H1 (cell line): ENCODE data around the gene KIF3B.

Experiments
- EP300 ChIP-seq, 2 experiments: IDR thresholded peaks; 1 replicate in 1 of 2; 2 replicates in 1 of 2; pipeline ENCODE4 v1.6.1; 2011 to 2012; ENCODE audit warnings: low read depth in 2 of 2, low read length in 2 of 2, mild to moderate bottlenecking in 2 of 2, borderline replicate concordance in 1 of 2, inconsistent platforms in 1 of 2, moderate library complexity in 1 of 2
- POLR2AphosphoS5 ChIP-seq: IDR thresholded peaks from 2 replicates; pipeline ENCODE4 v1.6.1; 2011; ENCODE audit warnings: low read depth, low read length

- no peak for TF ChIP-seq EP300 (IDR thresholded peaks at IDR 0.05; ENCODE audit: borderline replicate concordance in 1 of 2, low read depth in 2 of 2, low read length in 2 of 2)
- TF ChIP-seq POLR2AphosphoS5, result no peak
Measured at GRCh38 chr20:32325706-32326503, 48.5 kb downstream of the KIF3B start.
